HuH-7 (cell line): ENCODE measurements around the gene FNIP2.
"Not testable (repeated sequence)": the region's sequence is repeated elsewhere in the genome, so short reads cannot be mapped to it uniquely, and the experiment has no call there.

Experiments used
- DNase-seq: peaks from one replicate; pipeline ENCODE4 v3.0.0; 2011; ENCODE audit warnings: low spot score

The FNIP2 gene

DNA sequence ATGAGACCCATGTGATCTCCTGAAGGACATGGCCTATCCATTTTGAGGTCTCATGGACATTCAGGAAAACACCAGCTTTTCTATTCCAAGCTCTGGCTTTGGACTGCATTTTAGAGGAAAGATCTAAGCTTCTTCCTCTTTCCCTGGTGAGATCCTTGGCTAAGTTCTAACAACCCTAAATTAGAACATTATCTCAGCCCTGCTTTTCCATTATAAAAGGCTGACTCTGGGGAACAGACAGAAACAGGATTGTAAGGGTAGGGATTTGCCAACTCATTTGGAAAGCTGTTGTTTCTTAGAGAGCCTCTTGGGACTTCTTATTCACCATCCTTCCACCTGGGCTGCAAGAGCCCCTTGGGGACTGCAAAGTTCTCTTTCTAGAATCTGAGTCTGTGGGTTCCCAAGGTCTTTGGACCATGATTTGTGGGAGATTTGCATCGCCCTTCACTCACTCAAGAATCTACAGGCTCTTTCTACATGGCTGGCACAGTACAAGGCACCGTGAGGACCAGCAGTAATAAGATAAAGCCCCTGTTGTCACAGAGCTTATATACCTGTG is 146.9 kb downstream of the FNIP2 start:
- DNase-seq: no peak

DNA sequence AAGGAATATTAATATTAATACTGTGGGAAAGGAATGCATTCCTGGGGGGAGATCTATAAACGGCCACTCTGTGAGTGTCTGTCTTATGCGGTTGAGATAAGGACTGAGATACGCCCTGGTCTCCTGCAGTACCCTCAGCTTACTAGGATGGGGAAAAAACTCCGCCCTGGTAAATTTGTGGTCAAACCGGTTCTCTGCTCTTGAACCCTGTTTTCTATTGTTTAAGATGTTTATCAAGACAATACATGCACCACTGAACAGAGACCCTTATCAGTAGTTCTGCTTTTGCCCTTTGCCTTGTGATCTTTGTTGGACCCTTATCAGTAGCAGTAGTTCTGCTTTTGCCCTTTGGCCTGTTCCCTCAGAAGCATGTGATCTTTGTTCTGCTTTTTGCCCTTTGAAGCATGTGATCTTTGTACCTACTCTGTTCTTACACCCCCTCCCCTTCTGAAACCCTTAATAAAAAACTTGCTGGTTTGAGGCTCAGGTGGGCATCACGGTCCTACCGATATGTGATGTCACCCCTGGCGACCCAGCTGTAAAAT is 151.7 kb downstream of the FNIP2 start:
- not testable (repeated sequence) for DNase-seq

DNA sequence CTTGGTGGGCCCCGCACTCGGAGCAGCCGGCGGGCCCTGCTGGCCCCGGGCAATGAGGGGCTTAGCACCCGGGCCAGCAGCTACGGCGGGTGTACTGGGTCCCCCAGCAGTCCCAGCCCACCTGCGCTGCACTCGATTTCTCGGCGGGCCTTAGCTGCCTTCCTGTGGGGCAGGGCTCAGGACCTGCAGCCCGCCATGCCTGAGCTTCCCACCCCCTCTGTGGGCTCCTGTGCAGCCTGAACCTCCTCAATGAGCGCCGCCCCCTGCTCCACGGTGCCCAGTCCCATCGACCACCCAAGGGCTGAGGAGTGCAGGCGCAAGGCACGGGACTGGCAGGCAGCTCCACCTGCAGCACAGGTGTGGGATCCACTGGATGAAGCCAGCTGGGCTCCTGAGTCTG is 158.9 kb downstream of the FNIP2 start:
- not testable (repeated sequence) for DNase-seq

DNA sequence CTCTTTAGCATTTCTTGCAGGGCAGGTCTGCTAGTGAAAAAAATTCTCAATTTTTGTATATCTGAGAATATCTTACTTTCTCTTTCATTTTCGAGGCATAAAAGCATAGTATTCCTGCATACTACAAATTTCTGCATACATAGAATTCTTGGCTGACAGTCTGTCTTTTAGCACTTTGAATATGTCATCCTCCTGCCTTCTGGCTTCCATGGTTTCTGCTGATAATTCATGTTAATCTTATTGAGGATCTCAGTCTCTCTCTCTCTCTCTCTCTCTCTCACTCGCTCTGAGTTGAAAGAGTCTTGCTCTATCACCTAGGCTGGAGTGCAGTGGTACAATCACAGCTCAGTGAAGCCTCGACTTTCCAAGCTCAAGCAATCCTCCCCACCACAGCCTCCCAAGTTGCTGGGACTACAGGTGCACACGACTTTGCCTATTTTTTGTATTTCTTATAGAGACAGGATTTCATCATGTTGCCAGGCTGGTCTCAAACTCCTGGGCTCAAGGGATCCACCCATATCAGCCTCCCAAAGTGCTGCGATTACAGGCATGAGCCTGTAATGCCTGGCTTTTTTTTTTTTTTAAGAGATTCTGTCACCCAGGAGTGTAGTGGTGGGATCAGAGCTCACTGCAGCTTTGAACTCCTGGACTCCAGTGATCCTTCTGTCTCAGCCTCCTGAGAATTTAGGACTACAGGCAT is 161.3 kb downstream of the FNIP2 start:
- no peak for DNase-seq

DNA sequence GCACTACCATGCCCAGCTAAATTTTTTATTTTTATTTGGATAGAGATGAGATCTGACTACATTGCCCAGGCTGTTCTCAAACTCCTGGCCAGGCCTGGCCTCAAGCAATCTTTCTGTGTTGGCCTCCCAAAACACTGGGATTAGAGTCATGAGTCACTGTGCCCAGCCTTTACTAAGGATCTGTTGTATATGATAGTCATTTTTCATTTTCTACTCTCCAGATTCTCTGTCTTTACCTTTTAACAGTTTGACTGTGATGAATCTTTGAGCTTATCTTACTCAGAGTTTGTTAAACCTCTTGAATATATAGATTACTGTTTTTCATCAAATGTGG is 161.8 kb downstream of the FNIP2 start:
- DNase-seq: no peak

DNA sequence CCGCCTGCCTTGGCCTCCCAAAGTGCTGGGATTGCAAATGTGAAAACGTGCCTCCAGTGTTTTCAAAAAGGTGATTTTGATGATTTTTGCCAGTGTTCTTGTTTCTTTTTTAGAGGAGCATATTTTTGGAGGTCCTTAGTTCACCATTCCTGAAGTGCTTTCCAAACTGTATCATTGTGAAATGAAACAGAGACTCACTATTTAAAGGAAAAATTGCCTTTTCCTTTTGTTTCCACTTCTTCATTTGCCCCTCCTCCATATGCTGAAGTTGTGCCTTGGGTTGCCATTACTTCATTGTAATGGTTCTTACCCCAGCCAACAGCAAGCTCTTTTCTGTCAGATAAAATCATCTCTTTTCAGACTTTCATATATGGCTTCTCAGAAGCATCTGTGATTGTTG is 164.4 kb downstream of the FNIP2 start:
- DNase-seq: no peak

DNA sequence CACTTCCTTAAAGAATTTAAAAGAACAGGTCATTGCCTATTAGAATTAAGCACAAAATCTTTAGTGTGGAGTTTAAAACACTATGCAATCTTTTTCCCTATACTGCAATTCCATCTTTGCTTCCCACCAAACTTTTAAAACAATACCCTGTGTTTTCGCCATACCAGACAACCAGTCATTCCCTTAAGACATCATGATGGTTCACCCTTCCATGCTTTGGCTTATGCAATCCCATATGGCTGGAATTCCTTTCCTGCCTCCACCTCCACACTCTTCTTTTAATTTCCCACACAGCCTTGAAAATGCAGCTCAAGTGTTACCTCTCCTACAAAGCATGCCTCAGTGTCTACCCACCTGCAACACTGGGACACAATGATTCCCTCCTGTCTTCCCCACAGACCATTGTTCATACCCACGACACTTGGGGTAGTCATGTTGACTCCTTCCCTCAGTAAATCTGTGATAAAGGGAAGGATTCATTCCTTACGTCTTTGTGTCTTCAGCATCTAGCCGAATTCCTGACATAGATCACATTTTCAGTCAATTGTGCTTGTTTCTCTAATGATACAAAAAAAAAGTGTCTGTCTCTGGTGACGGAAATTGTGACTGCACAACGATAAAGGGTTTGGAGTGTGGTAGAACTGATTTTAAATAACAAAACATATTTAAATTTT is 166.3 kb downstream of the FNIP2 start:
- no peak for DNase-seq

DNA sequence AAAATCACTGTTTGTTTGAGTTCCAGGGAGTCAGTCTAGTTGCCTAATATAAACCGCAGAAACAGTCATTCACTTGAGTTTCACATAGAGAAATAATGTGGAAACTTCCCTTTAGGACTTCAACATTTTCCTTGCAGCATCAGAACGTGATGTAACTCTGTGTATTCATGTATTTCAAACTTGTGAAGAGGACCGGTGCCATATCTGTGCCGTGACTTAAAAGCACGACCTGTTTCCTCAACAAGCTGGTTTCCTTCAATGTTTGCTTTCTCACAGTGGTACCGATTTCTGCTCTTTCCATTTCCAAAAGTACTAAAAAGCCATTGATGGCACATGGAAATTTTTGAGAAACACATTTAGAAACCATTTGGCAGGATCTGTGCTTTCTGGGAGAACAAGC is 167.4 kb downstream of the FNIP2 start:
- DNase-seq: no peak

DNA sequence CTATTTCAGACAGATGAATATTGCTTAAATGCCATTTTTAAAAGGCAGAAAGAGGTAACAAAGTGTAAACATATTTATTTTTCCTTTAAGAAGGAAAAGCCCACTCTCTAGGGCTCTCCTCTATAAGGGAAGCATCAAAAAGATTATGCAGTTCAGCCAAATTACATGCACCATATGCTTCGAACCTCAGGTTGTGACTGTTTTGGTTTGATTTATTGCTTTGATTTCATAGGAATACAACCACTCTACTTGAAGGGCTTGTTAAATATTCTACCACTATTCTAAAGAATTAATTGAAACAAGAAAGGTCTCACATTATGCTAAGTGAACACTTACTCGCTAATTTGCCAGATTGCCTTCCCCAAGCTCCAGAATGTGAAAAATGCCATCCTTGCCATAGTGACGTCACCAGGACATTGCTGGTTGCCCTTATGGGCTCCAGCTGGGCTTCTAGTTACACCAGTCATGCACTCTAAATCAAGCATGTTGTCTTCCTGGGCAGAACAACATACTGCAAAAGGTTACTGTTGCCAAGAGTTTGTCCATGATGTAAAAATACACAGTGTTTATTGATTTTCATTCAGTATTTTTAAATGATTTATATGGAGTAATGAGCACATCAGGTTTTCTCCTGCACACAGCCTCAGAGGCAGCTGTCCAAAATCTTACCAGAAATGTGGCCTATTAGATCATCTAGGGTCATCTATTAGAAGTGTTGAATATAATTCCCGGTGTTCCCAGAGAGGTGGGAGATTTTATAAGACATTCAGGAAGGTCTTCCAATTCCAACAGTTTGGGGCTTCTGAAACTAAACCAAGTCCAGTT is 169.6 kb downstream of the FNIP2 start:
- DNase-seq: no peak

DNA sequence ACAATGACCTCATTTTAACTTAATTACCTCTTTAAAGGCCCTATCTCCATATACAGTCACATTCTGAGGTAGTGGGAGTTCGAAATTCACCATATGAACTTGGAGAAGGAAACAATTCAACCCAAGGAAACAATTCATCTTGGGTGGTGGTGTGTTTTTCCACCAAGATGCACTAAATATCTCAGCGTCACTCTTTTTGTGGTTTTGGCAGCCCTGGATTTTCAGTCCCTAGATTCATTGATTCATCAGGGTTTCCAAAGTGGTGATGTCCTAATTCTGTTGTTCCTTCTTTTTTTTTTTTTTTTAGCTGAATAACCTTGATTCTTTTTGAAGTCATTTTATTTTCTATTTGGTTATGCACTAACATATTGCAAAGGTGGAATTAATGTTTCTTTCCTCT is 171.4 kb downstream of the FNIP2 start:
- DNase-seq: no peak

DNA sequence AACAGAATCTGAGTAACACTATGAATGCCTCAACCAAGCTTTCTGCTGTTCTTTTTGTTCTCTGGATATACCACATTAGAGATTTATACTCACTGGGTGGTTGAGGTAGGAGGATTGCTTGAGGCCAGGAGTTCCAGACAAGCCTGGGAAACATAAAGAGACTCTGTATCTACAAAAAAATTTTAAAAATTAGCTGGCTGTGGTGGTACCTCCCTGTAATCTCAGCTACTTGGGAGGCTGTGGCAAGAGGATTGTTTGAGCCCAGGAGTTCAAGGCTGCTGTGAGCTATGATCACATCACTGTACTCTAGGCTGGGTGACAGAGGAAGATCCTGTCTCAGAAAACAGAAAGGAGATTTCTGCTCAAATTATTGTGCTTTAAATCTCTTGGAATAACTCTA is 172.5 kb downstream of the FNIP2 start:
- no peak for DNase-seq

DNA sequence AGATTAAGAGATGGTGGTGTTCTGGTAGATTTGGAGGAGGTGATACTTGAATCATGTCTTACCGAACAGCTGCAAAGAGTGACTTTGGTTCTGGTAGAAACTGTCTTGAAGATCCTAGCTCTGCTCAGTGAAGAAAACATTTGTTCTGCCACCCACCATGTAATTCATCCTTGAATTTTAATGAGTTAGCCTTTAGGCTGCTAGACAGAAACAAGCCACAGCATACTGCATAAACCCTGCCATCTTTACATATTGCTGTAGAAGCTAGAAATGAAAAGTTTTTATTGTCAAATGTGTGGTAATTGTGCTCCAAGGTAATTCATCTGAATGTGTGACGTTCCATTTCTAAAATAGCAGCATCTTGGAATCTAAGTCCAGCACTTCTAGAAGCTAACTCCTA is 173.1 kb downstream of the FNIP2 start:
- no peak for DNase-seq

DNA sequence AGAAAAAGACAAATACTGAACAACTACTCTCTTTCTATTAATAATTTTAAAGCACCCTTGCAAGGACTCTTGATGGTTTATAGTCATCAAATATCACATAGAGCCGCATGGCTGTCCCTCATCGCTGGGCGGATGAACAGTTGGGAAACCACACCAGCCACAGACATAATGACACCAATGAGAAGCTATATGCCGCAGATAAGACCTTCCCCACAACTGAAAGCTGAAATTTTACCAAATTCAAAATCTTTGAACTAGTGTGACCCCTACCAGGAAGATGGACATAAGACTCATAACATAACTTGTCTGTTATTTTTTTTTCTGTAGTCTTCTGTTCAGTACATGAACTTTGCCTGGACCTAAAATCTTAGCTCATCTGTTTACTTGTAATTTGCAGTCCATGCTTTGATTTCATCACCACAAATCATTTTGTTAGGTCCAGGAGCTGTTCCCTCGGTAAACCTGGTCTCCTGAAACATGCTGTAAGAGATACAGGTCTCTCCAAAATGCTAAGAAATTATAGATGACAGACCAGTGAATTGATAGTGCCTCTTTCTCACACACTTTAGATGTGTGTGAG is 176.8 kb downstream of the FNIP2 start:
- DNase-seq: peak; percentile 5

DNA sequence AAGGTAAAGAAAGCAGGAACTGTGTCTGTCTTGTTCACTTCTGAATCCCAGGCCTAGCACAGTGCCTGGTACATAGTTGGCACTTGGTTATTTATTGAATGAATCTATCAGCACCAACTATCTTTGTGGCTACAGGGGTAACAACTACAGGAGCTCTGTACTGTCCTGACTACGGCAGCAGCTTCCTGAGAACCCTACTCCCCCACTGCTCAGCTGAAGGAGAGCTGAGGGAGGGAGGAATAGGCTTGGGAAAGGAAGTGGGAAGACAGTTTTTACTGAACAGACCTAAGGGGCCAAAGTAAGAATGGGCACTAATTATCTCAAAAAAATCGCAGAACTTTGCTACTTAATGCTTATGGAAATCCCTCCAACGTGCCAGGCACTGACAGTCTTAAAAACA is 178.0 kb downstream of the FNIP2 start:
- no peak for DNase-seq

DNA sequence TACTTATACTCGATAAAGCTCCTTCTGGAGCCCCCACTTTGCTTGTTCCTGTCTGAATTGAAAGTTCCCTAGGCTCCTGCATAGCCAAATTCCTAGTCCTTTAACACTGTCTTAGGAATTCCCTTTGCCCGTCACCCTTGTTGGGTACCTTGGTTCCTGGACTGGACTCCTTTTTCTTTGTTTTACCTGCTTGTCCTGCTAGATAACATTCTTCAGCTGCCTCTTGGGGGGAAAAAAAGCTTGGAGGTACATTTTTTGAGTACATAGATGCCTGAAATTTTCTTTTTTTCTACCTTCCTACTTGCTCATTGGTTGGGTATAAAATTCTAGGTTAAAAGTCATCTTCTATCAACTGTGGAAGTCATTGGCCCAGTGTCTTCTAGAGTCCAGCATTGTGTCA is 179.2 kb downstream of the FNIP2 start:
- DNase-seq: no peak

DNA sequence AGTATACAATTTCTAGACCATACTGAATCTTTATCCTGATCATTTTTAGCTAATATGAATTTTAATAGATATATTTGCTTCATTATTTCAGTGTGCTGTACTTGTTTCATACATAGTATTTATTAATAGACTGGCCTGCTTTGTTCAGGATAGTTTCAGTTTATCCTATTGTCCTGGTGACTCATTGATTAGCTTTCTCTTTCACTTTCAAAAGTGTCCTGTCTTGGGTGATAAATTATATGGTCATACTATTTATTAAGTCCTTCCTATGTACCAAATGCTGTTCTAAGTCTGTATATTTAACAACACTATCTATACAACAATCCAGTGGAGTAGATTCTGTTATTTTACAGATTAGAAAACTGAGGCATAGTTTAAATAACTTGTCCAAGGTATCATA is 180.3 kb downstream of the FNIP2 start:
- no peak for DNase-seq

DNA sequence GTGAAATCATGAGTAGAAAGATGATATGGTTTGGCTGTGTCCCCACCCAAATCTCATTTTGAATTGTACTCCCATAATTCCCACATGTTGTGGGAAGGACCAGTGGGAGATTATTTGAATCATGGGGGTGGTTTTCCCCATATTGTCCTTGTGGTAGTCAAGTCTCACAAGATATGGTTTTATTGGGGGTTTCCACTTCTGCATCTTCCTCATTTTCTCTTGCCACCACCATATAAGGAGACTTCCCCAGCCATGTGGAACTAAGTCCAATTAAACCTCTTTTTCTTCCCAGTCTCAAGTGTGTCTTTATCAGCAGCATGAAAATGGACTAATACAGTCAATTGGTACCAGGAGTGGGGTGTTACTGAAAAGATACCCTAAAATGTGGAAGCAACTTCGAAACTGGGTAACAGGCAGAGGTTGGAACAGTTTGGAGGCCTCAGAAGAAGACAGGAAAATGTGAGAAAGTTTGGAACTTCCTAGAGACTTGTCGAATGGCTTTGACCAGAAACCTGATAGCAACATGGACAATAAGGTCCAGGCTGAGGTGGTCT is 183.5 kb downstream of the FNIP2 start:
- DNase-seq: not testable (repeated sequence)

DNA sequence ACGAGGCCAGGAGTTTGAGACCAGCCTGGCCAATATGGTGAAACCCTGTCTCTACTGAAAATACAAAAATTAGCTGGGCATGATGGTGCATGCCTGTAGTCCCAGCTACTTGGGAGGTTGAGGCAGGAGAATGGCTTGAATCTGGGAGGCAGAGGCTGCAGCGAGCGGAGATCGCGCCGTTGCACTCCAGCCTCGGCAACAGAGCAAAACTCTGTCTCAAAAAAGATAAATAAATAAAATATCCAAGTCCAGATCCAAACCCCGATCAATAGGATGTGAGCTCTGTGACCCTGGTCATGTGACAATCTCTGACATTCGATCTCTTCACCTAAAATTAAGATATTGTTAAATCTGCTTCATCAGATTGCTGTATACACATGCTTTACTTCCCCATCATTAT is 187.5 kb downstream of the FNIP2 start:
- not testable (repeated sequence) for DNase-seq

DNA sequence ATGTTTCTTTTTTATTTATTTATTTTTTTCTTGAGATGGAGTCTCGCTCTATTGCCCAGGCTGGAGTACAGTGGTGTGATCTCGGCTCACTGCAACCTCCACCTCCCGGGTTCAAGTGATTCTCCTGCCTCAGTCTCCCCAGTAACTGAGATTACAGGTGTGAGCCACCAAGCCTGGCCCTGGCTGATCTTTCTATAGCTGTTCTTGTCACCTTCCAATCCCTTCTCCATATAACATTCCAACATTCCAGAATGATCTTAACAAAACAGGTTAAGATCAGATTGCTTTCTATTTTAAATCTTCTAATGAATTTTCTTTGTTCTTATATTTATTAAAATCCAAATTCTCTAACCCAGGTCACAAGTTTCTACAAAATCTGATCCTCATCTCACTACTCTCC is 188.1 kb downstream of the FNIP2 start:
- not testable (repeated sequence) for DNase-seq
